B cell (primary cell): ENCODE measurements around the gene INA. TPM values are rescaled to one million over a fixed set of nuclear protein-coding genes. Genes with fewer than 3 reads are reported as not detected.

Source experiments
- ATAC-seq: fragments of 200-7000 bp; cut with Tn5 transposase; one replicate; pipeline ENCODE4 v1.10.0; 2021; ENCODE audit warnings: low read depth, mild to moderate bottlenecking, moderate number of reproducible peaks, moderate library complexity
- CTCF ChIA-PET: fragments of 350-600 bp; sonication (Branson Sonifier 250); formaldehyde crosslinking; loops from one replicate; lab custom pipeline; 2021; ENCODE audit warnings: antibody characterized with exemption, inconsistent platforms; lab: Charles Lee
- POLR2A ChIA-PET: fragments of 350-600 bp; sonication (Branson Sonifier 250); formaldehyde crosslinking; loops from one replicate; lab custom pipeline; 2021; ENCODE audit warnings: antibody characterized with exemption; lab: Charles Lee
- DNase-seq: peaks from one replicate; pipeline ENCODE4 v3.0.0; 2013
- H2AFZ ChIP-seq: 2 replicates; pipeline ENCODE4 v1.6.1; 2012; ENCODE audit warnings: mild to moderate bottlenecking, low read depth, low read length; ENCODE audit not compliant: insufficient read depth, poor library complexity, severe bottlenecking
- H3K27ac ChIP-seq, 2 donors: 1 replicate in 1 of 2; 2 replicates in 1 of 2; pipeline ENCODE4 v1.5.1; 2012 to 2013; ENCODE audit warnings: low read length in 2 of 2, mild to moderate bottlenecking in 2 of 2, moderate library complexity in 1 of 2
- H3K27me3 ChIP-seq, 4 experiments: fragments of 200-600 bp in 1 of 4; sonication (generic) in 1 of 4; replicated peaks in 1 of 4; 1 replicate in 2 of 4; 2 replicates in 2 of 4; pipeline versions ENCODE4 v1.6.1 to v1.7.0; 2013 to 2016; ENCODE audit warnings: low read length in 3 of 4, mild to moderate bottlenecking in 2 of 4, mixed read lengths in 1 of 4, moderate library complexity in 1 of 4; ENCODE audit not compliant: insufficient read depth in 4 of 4, control insufficient read depth in 3 of 4; ENCODE audit errors: control extremely low read depth in 1 of 4
- H3K36me3 ChIP-seq, 2 experiments: replicated peaks in 1 of 2; 1 replicate in 1 of 2; 2 replicates in 1 of 2; pipeline versions ENCODE4 v1.6.1 to v1.7.1; 2013; ENCODE audit warnings: low read length in 1 of 2; ENCODE audit not compliant: insufficient read depth in 2 of 2, control insufficient read depth in 1 of 2; ENCODE audit errors: control extremely low read depth in 1 of 2, extremely low read depth in 1 of 2
- H3K4me1 ChIP-seq, 2 donors: fragments of 200-600 bp in 1 of 2; sonication (generic) in 1 of 2; 1 replicate in 1 of 2; 2 replicates in 1 of 2; pipeline versions ENCODE4 v1.5.1 to v1.6.1; 2013 to 2017; ENCODE audit warnings: low read length in 2 of 2; ENCODE audit not compliant: control insufficient read depth in 2 of 2, insufficient read depth in 2 of 2
- H3K4me2 ChIP-seq: replicated peaks from 2 replicates; pipeline ENCODE3; 2012; ENCODE audit warnings: mild to moderate bottlenecking, low read depth, low read length; ENCODE audit not compliant: poor library complexity, severe bottlenecking
- H3K4me3 ChIP-seq, 5 experiments: fragments of 200-600 bp in 1 of 5; sonication (generic) in 1 of 5; 1 replicate in 3 of 5; 2 replicates in 2 of 5; pipeline versions ENCODE4 v1.5.1 to v1.7.0; 2011 to 2016; ENCODE audit warnings: low read length in 4 of 5, mild to moderate bottlenecking in 4 of 5, low read depth in 2 of 5, control low read depth in 1 of 5, moderate library complexity in 1 of 5; ENCODE audit not compliant: insufficient read depth in 1 of 5; ENCODE audit errors: control extremely low read depth in 1 of 5, extremely low read depth in 1 of 5
- H3K79me2 ChIP-seq: fragments of 200-600 bp; sonication (generic); one replicate; pipeline ENCODE4 v1.6.0; 2016; ENCODE audit warnings: low read length; ENCODE audit not compliant: control insufficient read depth, insufficient read depth
- H3K9ac ChIP-seq: fragments of 200-600 bp; sonication (generic); 2 replicates; pipeline ENCODE4 v1.6.1; 2017; ENCODE audit warnings: mild to moderate bottlenecking, low read length, moderate library complexity
- H3K9me3 ChIP-seq, 3 donors: one replicate each; pipeline versions ENCODE4 v1.6.1 to v1.7.1; 2013; ENCODE audit warnings: low read length in 2 of 3; ENCODE audit not compliant: control insufficient read depth in 2 of 3, insufficient read depth in 1 of 3; ENCODE audit errors: control extremely low read depth in 1 of 3
- H4K20me1 ChIP-seq: 2 replicates; pipeline ENCODE4 v1.6.0; 2012; ENCODE audit warnings: mild to moderate bottlenecking, low read length; ENCODE audit not compliant: insufficient read depth, control insufficient read depth, poor library complexity, severe bottlenecking
- H3K27ac Mint-ChIP-seq: one replicate; pipeline ENCODE4 v1.8.0; 2021; ENCODE audit warnings: mixed read lengths
- H3K27me3 Mint-ChIP-seq: one replicate; pipeline ENCODE4 v1.8.0; 2021; ENCODE audit warnings: mixed read lengths
- H3K4me1 Mint-ChIP-seq: one replicate; pipeline ENCODE4 v1.8.0; 2021; ENCODE audit warnings: mixed read lengths
- H3K4me3 Mint-ChIP-seq: one replicate; pipeline ENCODE4 v1.8.0; 2021; ENCODE audit warnings: mixed read lengths
- H3K9me3 Mint-ChIP-seq: one replicate; pipeline ENCODE4 v1.8.0; 2022; ENCODE audit warnings: mixed read lengths; ENCODE audit not compliant: insufficient read depth
- CTCF ChIP-seq: fragments of 200-600 bp; IDR thresholded peaks from one replicate; pipeline ENCODE4 v1.8.0; 2022; ENCODE audit warnings: antibody characterized with exemption, mild to moderate bottlenecking
- EZH2 ChIP-seq: IDR thresholded peaks from 2 replicates; pipeline ENCODE4 v1.6.1; 2012; ENCODE audit warnings: borderline replicate concordance, low read depth, mild to moderate bottlenecking, moderate library complexity, low read length; ENCODE audit not compliant: insufficient read depth, poor library complexity, severe bottlenecking
- WGBS: methylation state at CpG from one replicate; pipeline ENCODE4 v1.1.5; 2013; ENCODE audit warnings: missing lambda C conversion rate; ENCODE audit not compliant: insufficient coverage; 5-methylcytosine and 5-hydroxymethylcytosine counted together
- intact Hi-C: fragments of 100-400 bp; cut with micrococcal nuclease; formaldehyde crosslinking; loops from one replicate; pipeline ENCODE4 v1.10.0; 2022
- polyA plus RNA-seq: library from polyadenylated mRNA; depleted of rRNA; stranded (reverse); fragments of >200 nt; gene quantifications from 2 replicates; pipeline ENCODE4 v1.2.3, GENCODE V29; 2012
- total RNA-seq, 2 donors: library from RNA; stranded (reverse); fragments of 120-200 nt in 1 of 2; gene quantifications; 1 replicate in 1 of 2; 2 replicates in 1 of 2; pipeline versions ENCODE4 v1.2.3 to v1.2.4, GENCODE V29; 2013 to 2022

INA gene
- total and polyA plus RNA-seq, 2 donors (not counting 1 experiment from before 2014, with no cell fraction given), result 0.03 TPM; not detected in 1

- Histone ChIP-seq H3K27me3 (peaks cover 0 to 65% (median 30%) of the 10 kb centered on the region in 4 experiments), H3K79me2 (no peaks in the 10 kb centered on the region)
Measured at GRCh38 chr10:103277713-103278536, 987 bp downstream of the INA start.

More at GRCh38 chr10:103277713-103278536, 987 bp downstream of the INA start:
- Histone ChIP-seq H3K4me3 (peak overlapping the region in 2 of 5 experiments; percentile 20 to 28), H3K9ac (no peak overlapping the region), H3K36me3 (no peaks in the 10 kb centered on the region), H4K20me1 (no peaks in the 10 kb centered on the region), H3K4me2 (peak overlapping the region; percentile 68), H3K9me3 (peaks cover 0 to 12% (median 0%) of the 10 kb centered on the region in 3 donors), H3K4me1 (peaks cover 12 to 21% of the 10 kb centered on the region in 2 donors), H3K27ac (no peak overlapping the region), H2AFZ (peak overlapping the region; percentile 54)
- H3K4me3 Mint-ChIP-seq, result no peak overlapping the region
- no peak for ATAC-seq
- POLR2A ChIA-PET, result interaction anchor here (0.6 kb wide), 2 partner anchors 13 to 615 kb away, joined by 3 read pairs; no protein-coding TSS in a partner anchor
- peaks cover 57% of the 10 kb centered on the region for H3K27me3 Mint-ChIP-seq
- peaks cover 7% of the 10 kb centered on the region for H3K4me1 Mint-ChIP-seq
- TF ChIP-seq EZH2 (no peak), CTCF (no peak)
- WGBS, result 17% methylated on average over 70 of the region's 76 CpGs
- no peak for DNase-seq
- H3K9me3 Mint-ChIP-seq, result no peaks in the 10 kb centered on the region
- intact Hi-C loops, result no loop called here
- H3K27ac Mint-ChIP-seq, result no peak overlapping the region
- CTCF ChIA-PET, result no interaction called here
